AG04449 (cell line): Measurements from ENCODE around the gene IL6ST.
"Not testable (repeated sequence)": the region's sequence is repeated elsewhere in the genome, so short reads cannot be mapped to it uniquely, and the experiment has no call there.

ENCODE experiments used
- CTCF ChIA-PET: fragments of 350-600 bp; formaldehyde crosslinking; extraction: SDS; loops from one replicate; lab custom pipeline; 2021; ENCODE audit warnings: antibody characterized with exemption; lab: Yijun Ruan, JAX
- POLR2A ChIA-PET: fragments of 400-600, 350-600 bp; formaldehyde crosslinking; extraction: SDS; loops from one replicate; lab custom pipeline; 2020; ENCODE audit warnings: antibody characterized with exemption, inconsistent platforms; lab: Yijun Ruan, JAX
- DNase-seq: peaks from one replicate; pipeline ENCODE4 v3.0.0-alpha.2; 2010; ENCODE audit warnings: low read depth, low spot score
- H3K4me3 ChIP-seq: 2 replicates; pipeline ENCODE4 v1.5.1; 2011; ENCODE audit warnings: low read depth, mild to moderate bottlenecking, control low read depth, low read length
- CTCF ChIP-seq: IDR thresholded peaks from one replicate; pipeline ENCODE4 v1.5.1; 2011; ENCODE audit warnings: mild to moderate bottlenecking, moderate library complexity, low read length, control low read depth, inconsistent platforms; ENCODE audit not compliant: insufficient read depth; ENCODE audit errors: missing control alignments

IL6ST gene

GRCh38 chr5:56006094-56006493, 11.3 kb upstream of the IL6ST start:
- CTCF ChIA-PET: no interaction called here
- no peak for TF ChIP-seq CTCF
- no peak for DNase-seq
- H3K4me3 ChIP-seq: no peak overlapping the region
- POLR2A ChIA-PET: no interaction called here

DNA sequence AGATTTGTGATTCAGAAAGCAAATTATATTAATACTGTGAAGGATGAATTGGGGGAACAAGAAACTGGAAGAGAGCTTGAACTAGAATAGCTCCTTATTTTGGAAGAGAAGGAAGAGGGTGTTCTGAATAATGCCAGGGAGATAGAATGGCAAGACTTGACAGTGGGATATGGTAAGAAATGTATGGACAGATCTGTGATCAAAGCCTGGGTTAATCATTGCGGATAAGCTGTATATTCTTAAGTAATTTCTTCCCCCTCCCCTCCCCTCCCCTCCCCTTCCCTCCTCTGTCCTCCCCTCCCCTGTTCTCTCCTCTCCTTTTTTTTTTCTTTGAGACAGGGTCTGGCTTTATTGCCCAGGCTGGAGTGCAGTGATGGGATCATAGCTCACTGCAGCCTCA, 10.1 kb upstream of the IL6ST start:
- ChIA-PET POLR2A (no interaction called here), CTCF (no interaction called here)
- no peak overlapping the region for H3K4me3 ChIP-seq
- TF ChIP-seq CTCF: no peak
- DNase-seq: no peak

DNA sequence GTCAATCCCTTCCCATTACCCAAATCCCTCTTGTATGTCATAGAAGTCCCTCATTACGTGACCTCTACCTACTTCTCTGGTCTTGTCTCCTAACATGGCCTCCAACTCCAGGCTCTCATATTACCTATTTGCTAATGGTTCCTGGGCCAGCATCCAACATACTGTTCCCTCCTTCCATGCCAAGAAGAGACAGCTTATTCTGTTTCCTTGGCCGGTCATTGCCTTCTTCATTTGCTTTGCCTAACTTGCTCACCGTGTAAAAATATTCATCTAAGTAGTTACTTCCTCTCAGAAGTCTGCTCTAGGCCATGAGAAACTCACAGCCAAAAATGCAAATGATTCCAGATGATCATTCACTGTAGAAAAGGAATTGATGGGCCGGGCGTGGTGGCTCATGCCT, 8.9 kb upstream of the IL6ST start:
- DNase-seq: no peak
- POLR2A ChIA-PET: no interaction called here

DNA sequence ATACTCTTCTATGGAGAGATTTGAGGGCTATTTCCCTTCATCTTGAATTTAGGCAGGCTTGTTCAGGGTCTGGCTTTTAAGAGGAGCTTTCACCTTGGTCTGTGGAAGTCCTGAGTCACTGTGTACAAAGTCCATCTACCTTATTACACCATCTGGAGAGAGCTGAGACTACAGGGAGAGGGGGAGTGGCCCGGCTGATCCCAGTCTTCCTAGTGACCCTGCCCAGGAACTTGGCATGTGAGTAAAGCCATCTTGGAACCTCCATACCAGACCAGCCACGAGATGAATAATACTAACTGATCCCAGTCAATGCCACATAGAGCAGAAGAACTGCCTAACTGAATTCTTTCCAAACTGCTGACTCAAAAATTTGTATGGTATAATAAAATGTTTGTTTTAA, 8.4 kb upstream of the IL6ST start:
- DNase-seq: no peak
- no peak overlapping the region for H3K4me3 ChIP-seq
- ChIA-PET CTCF (interaction anchor here (1.0 kb wide), 1 partner anchor 197 kb away, joined by 3 read pairs; no protein-coding TSS in a partner anchor), POLR2A (no interaction called here)
- no peak for TF ChIP-seq CTCF

More for the DNA sequence above, 8.9 kb upstream of the IL6ST start:
- CTCF ChIA-PET: interaction anchor here (1.0 kb wide), 1 partner anchor 197 kb away, joined by 3 read pairs; no protein-coding TSS in a partner anchor
- H3K4me3 ChIP-seq: no peak overlapping the region
- no peak for TF ChIP-seq CTCF

GRCh38 chr5:56002303-56002702, 7.5 kb upstream of the IL6ST start:
- ChIA-PET POLR2A (interaction anchor here (0.9 kb wide), 1 partner anchor 10 kb away, joined by 3 read pairs; no protein-coding TSS in a partner anchor), CTCF (interaction anchor here (1.8 kb wide), 1 partner anchor 199 kb away, joined by 7 read pairs; no protein-coding TSS in a partner anchor)
- no peak for TF ChIP-seq CTCF
- no peak for DNase-seq
- H3K4me3 ChIP-seq: no peak overlapping the region

GRCh38 chr5:56000221-56000620, 5.5 kb upstream of the IL6ST start:
- DNase-seq, H3K4me3 ChIP-seq, POLR2A ChIA-PET, CTCF ChIA-PET: not testable (repeated sequence)

- no peak for TF ChIP-seq CTCF
- DNase-seq: no peak
- POLR2A ChIA-PET: interaction anchor here (0.8 kb wide), 1 partner anchor 64 kb away, joined by 5 read pairs; no protein-coding TSS in a partner anchor
- CTCF ChIA-PET: no interaction called here
- H3K4me3 ChIP-seq: no peak overlapping the region
Measured at GRCh38 chr5:55998966-55999365, 4.2 kb upstream of the IL6ST start.
